Parathyroid adenoma (tissue), 2 donors: Measurements from ENCODE around the gene DOCK2.
"Not testable (repeated sequence)": the region's sequence is repeated elsewhere in the genome, so short reads cannot be mapped to it uniquely, and the experiment has no call there.

Experiments
- H2AFZ ChIP-seq: fragments of 300-600 bp; sonication (generic); one replicate; pipeline ENCODE4 v1.7.0; 2017; ENCODE audit warnings: antibody characterized with exemption, mild to moderate bottlenecking
- H3K27ac ChIP-seq: fragments of 300-600 bp; sonication (generic); one replicate; pipeline ENCODE4 v1.7.0; 2017
- H3K27me3 ChIP-seq: fragments of 300-600 bp; sonication (generic); one replicate; pipeline ENCODE4 v1.7.0; 2017; ENCODE audit warnings: low read length; ENCODE audit not compliant: control insufficient read depth, insufficient read depth
- H3K36me3 ChIP-seq: fragments of 300-600 bp; sonication (generic); one replicate; pipeline ENCODE4 v1.7.0; 2017; ENCODE audit warnings: low read length; ENCODE audit not compliant: control insufficient read depth, insufficient read depth
- H3K4me1 ChIP-seq: fragments of 300-600 bp; sonication (generic); one replicate; pipeline ENCODE4 v1.7.0; 2017; ENCODE audit warnings: control low read depth
- H3K4me2 ChIP-seq: fragments of 300-600 bp; sonication (generic); one replicate; pipeline ENCODE4 v1.7.0; 2017; ENCODE audit warnings: low read length
- H3K4me3 ChIP-seq: fragments of 300-600 bp; sonication (generic); one replicate; pipeline ENCODE4 v1.7.0; 2017; ENCODE audit warnings: low read depth, low read length
- H3K79me2 ChIP-seq: fragments of 300-600 bp; sonication (generic); one replicate; pipeline ENCODE4 v1.7.0; 2017; ENCODE audit warnings: control low read depth
- H3K9ac ChIP-seq: fragments of 300-600 bp; sonication (generic); one replicate; pipeline ENCODE4 v1.7.0; 2017; ENCODE audit warnings: mild to moderate bottlenecking
- H3K9me3 ChIP-seq: fragments of 300-600 bp; sonication (generic); one replicate; pipeline ENCODE4 v1.7.0; 2017; ENCODE audit warnings: low read length; ENCODE audit not compliant: control insufficient read depth
- TF ChIP-seq, protein P1 (sequence below): fragments of 300-600 bp; sonication (generic); IDR thresholded peaks from one replicate; pipeline ENCODE4 v1.7.0; 2017; ENCODE audit warnings: antibody characterized with exemption, mild to moderate bottlenecking
- donor health status: primary hyperparathyroidism.

The DOCK2 gene

DNA sequence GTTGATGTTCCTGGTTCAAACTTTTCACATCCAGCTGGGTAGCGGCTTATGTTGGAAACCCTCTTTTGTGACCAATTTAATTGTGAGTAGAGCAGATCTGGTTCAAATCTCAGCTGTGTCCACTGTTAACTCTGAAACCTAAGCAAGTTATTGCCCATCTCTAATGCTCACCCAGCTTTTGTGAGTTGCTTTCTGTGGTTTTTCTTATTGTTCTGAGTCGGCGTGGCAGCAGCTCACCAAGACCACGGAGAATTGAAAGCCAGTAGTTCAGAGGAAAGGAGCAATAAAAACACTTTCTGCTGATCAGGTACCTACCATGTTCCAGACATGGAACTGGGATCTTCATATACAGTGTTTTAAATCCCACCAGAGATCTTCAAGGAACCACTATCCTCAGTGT is 114.4 kb downstream of the DOCK2 start:
- no peaks in the 10 kb centered on the region for H3K27me3 ChIP-seq
- no peak overlapping the region for H2AFZ ChIP-seq
- TF ChIP-seq, protein P1, sequence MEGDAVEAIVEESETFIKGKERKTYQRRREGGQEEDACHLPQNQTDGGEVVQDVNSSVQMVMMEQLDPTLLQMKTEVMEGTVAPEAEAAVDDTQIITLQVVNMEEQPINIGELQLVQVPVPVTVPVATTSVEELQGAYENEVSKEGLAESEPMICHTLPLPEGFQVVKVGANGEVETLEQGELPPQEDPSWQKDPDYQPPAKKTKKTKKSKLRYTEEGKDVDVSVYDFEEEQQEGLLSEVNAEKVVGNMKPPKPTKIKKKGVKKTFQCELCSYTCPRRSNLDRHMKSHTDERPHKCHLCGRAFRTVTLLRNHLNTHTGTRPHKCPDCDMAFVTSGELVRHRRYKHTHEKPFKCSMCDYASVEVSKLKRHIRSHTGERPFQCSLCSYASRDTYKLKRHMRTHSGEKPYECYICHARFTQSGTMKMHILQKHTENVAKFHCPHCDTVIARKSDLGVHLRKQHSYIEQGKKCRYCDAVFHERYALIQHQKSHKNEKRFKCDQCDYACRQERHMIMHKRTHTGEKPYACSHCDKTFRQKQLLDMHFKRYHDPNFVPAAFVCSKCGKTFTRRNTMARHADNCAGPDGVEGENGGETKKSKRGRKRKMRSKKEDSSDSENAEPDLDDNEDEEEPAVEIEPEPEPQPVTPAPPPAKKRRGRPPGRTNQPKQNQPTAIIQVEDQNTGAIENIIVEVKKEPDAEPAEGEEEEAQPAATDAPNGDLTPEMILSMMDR: no peak
- H3K36me3 ChIP-seq: no peaks in the 10 kb centered on the region
- no peak overlapping the region for H3K4me3 ChIP-seq
- no peaks in the 10 kb centered on the region for H3K4me1 ChIP-seq
- H3K9ac ChIP-seq: no peak overlapping the region
- H3K9me3 ChIP-seq: no peaks in the 10 kb centered on the region
- H3K4me2 ChIP-seq: no peak overlapping the region
- no peak overlapping the region for H3K27ac ChIP-seq
- H3K79me2 ChIP-seq: no peaks in the 10 kb centered on the region

DNA sequence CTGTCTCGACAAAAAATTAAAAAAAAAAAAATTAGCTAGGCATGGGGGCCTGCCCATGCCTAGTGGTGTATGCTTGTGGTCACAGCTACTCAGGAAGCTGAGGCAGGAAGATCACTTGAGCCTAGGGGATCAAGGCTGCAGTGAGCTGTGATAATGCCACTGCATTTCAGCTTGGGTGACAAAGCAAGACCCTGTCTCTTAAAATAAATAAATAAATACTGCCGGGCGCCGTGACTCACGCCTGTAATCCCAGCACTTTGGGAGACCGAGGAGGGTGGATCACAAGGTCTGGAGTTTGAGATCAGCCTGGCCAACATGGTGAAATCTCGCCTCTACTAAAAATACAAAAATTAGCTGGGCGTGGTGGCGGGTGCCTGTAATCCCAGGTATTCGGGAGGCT is 115.5 kb downstream of the DOCK2 start:
- not testable (repeated sequence) for H3K4me3 ChIP-seq, H3K27ac ChIP-seq, H3K79me2 ChIP-seq, H3K27me3 ChIP-seq, H3K36me3 ChIP-seq, H3K9me3 ChIP-seq, H3K4me2 ChIP-seq, H3K9ac ChIP-seq, H2AFZ ChIP-seq, H3K4me1 ChIP-seq

DNA sequence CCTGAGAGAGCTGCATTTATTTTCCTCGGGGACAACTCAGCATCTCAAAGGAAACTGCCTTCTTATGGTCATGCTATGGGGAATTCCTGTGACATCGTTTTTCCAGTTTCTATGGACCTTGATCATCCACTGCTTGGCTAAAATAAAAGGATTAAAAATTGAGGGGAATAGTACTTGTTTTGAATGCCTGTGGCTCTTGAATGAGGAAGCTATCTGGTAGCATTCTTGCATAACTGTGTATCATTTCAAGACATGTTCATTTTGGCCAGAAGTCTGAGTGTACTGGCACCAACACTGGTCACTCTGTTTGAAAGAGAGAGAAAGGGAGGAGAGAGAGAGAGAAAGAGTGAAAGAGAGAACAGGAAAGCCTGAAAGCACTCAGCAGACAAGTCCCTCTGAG is 116.7 kb downstream of the DOCK2 start:
- H3K4me2 ChIP-seq: no peak overlapping the region
- H3K27me3 ChIP-seq: no peaks in the 10 kb centered on the region
- no peak overlapping the region for H3K9ac ChIP-seq
- no peaks in the 10 kb centered on the region for H3K9me3 ChIP-seq
- no peak overlapping the region for H3K4me3 ChIP-seq
- H3K27ac ChIP-seq: no peak overlapping the region
- TF ChIP-seq, protein P1: no peak
- H3K36me3 ChIP-seq: no peaks in the 10 kb centered on the region
- no peak overlapping the region for H2AFZ ChIP-seq
- H3K4me1 ChIP-seq: no peaks in the 10 kb centered on the region
- H3K79me2 ChIP-seq: no peaks in the 10 kb centered on the region

DNA sequence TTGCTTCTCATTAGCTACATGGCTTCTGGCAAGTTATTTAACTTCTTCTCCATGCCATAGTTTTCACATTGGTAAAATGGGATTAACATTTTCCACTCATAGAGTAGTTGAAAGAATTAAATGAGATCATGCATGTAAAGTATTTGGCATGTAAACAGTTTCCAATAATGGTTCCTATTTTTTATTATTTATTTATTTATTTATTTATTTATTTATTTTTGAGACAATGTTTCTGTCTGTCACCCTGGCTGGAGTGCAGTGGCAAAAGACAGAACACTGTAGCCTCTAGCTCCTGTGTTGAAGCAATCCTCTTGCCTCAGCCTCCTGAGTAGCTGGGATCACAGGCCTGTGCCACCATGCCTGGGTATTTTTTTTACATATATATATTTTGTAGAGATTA is 117.7 kb downstream of the DOCK2 start:
- Histone ChIP-seq H3K4me3 (no peak overlapping the region), H3K79me2 (no peaks in the 10 kb centered on the region), H2AFZ (no peak overlapping the region), H3K4me1 (no peaks in the 10 kb centered on the region), H3K27ac (no peak overlapping the region), H3K36me3 (no peaks in the 10 kb centered on the region), H3K27me3 (no peaks in the 10 kb centered on the region), H3K4me2 (no peak overlapping the region), H3K9me3 (no peaks in the 10 kb centered on the region), H3K9ac (no peak overlapping the region)
- TF ChIP-seq, protein P1: no peak

DNA sequence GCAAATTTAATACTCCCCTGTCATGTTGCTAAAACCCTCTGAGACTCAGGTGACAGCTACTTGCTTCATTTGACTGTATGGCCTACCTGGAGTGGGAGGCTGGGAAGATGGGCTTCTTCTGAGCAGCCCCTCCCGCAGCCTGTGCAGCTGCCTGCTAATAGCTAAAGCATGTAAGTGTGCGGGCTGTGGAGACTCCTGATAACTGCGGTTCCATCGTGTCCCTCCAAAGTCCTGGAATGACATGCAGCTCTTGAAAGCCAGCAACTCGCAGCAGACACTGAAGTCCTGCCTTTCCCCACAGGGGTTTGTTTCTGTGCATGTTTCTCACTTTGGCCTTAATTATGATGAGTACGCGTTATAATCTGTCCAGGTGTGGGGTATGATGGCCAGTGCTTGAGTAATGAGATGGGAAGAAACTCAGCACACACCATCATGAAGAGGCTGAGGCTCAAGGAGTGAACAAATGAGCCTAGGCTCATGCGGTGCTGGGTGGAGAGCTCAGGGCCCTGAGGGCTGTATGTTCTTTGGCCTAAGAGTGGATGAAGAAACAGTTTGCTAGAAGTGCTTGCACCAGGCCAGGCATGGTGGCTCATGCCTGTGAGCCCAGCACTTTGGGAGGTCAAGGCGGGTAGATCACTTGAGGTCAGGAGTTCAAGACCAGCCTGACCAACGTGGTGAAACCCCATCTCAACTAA is 119.1 kb downstream of the DOCK2 start:
- Histone ChIP-seq H3K27me3 (no peaks in the 10 kb centered on the region), H3K4me3 (no peak overlapping the region), H3K4me1 (no peaks in the 10 kb centered on the region), H3K9me3 (no peaks in the 10 kb centered on the region), H2AFZ (no peak overlapping the region), H3K4me2 (no peak overlapping the region), H3K36me3 (no peaks in the 10 kb centered on the region), H3K27ac (no peak overlapping the region), H3K9ac (no peak overlapping the region), H3K79me2 (no peaks in the 10 kb centered on the region)
- TF ChIP-seq, protein P1: no peak
